ENCODE measurements around the gene LMBR1.

DNA sequence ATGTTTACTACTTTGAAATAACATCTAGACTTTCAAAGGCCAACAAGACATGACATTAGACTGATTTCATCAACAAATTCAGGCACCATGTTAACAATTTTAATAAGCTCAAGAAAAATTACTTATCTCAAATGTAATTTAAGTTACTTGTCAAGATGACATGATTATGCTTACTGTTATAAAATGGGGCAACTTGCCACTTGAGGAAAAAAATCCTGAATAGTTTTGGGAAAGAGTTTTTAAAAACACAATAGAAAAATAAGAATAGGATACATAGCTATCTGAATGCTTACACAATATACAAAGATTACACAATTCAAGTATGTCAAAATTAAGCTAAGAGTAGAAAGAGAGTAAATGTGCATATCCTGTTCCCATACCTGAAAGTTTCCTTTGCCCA is 167.0 kb downstream of the LMBR1 start:
- TF ChIP-seq, protein P1, sequence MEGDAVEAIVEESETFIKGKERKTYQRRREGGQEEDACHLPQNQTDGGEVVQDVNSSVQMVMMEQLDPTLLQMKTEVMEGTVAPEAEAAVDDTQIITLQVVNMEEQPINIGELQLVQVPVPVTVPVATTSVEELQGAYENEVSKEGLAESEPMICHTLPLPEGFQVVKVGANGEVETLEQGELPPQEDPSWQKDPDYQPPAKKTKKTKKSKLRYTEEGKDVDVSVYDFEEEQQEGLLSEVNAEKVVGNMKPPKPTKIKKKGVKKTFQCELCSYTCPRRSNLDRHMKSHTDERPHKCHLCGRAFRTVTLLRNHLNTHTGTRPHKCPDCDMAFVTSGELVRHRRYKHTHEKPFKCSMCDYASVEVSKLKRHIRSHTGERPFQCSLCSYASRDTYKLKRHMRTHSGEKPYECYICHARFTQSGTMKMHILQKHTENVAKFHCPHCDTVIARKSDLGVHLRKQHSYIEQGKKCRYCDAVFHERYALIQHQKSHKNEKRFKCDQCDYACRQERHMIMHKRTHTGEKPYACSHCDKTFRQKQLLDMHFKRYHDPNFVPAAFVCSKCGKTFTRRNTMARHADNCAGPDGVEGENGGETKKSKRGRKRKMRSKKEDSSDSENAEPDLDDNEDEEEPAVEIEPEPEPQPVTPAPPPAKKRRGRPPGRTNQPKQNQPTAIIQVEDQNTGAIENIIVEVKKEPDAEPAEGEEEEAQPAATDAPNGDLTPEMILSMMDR (IDR thresholded peaks at IDR 0.05; ENCODE audit: low read depth, low read length, missing input control), result no peak
- no peak for TF ChIP-seq TAF1 (conservative IDR thresholded peaks at IDR 0.05)
- TF ChIP-seq, protein P2, sequence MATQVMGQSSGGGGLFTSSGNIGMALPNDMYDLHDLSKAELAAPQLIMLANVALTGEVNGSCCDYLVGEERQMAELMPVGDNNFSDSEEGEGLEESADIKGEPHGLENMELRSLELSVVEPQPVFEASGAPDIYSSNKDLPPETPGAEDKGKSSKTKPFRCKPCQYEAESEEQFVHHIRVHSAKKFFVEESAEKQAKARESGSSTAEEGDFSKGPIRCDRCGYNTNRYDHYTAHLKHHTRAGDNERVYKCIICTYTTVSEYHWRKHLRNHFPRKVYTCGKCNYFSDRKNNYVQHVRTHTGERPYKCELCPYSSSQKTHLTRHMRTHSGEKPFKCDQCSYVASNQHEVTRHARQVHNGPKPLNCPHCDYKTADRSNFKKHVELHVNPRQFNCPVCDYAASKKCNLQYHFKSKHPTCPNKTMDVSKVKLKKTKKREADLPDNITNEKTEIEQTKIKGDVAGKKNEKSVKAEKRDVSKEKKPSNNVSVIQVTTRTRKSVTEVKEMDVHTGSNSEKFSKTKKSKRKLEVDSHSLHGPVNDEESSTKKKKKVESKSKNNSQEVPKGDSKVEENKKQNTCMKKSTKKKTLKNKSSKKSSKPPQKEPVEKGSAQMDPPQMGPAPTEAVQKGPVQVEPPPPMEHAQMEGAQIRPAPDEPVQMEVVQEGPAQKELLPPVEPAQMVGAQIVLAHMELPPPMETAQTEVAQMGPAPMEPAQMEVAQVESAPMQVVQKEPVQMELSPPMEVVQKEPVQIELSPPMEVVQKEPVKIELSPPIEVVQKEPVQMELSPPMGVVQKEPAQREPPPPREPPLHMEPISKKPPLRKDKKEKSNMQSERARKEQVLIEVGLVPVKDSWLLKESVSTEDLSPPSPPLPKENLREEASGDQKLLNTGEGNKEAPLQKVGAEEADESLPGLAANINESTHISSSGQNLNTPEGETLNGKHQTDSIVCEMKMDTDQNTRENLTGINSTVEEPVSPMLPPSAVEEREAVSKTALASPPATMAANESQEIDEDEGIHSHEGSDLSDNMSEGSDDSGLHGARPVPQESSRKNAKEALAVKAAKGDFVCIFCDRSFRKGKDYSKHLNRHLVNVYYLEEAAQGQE (IDR thresholded peaks at IDR 0.05), result no peak
